Measurements from ENCODE around the gene EGFLAM. TPM values are rescaled to one million over a fixed set of nuclear protein-coding genes. Genes with fewer than 3 reads are reported as not detected.

Gene EGFLAM
- total and polyA plus RNA-seq, 9 of the 15 experiments (the other 6 are each of a cell fraction or from before 2014, with no cell fraction given), result 0.09 to 2.5 (median 1.0) TPM

DNA sequence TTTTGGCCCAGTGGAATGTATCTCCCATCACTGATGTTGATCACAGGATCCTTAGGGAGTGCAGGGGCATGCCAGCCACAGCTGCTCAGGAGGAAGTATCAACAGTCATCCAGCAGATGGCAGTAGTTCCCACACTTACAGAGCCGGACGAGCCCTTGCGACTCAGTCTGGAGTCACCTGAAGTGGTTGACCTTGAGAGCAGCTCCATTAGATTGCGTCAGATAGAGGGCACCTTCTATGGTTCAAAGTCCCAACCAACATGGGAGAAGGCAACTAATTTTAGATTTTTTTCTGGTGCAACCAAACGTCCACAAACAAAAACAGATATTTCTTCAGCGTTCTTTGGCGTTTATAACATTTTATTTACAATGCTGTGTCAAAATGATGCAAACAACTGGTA, 124.5 kb downstream of the EGFLAM start (continued):
- TF ChIP-seq BCL6 (CRISPR knock-in tag; IDR thresholded peaks at IDR 0.05) (no peak), ZNF140 (CRISPR knock-in tag; IDR thresholded peaks at IDR 0.05) (no peak), FOSL1 (tag; conservative IDR thresholded peaks at IDR 0.05) (no peak), HDAC6 (IDR thresholded peaks at IDR 0.05; ENCODE audit: low read depth, low read length) (no peak), SP1 (CRISPR knock-in tag; IDR thresholded peaks at IDR 0.05) (no peak), CBFA2T2 (conservative IDR thresholded peaks at IDR 0.05) (no peak), ZNF174 (CRISPR knock-in tag; IDR thresholded peaks at IDR 0.05) (no peak), VEZF1 (CRISPR knock-in tag; IDR thresholded peaks at IDR 0.05) (no peak), EZH2 (IDR thresholded peaks at IDR 0.05; ENCODE audit: borderline replicate concordance, low read depth, low read length) (no peak), ZNF274 (IDR thresholded peaks at IDR 0.05; ENCODE audit: borderline replicate concordance, low read depth, low read length) (no peak), ZNF584 (CRISPR knock-in tag; IDR thresholded peaks at IDR 0.05; ENCODE audit: low read depth) (no peak), RHOXF2B (CRISPR knock-in tag; conservative IDR thresholded peaks at IDR 0.05) (no peak), NELFE (IDR thresholded peaks at IDR 0.05; ENCODE audit: insufficient read depth, insufficient read length) (no peak), FOXP1 (CRISPR knock-in tag; IDR thresholded peaks at IDR 0.05) (no peak), THRB (CRISPR knock-in tag; conservative IDR thresholded peaks at IDR 0.05) (no peak), PRDM10 (IDR thresholded peaks at IDR 0.05; ENCODE audit: partially characterized antibody) (no peak), BDP1 (IDR thresholded peaks at IDR 0.05; ENCODE audit: insufficient read depth, insufficient read length) (no peak)
- TF ChIP-seq, protein P1, sequence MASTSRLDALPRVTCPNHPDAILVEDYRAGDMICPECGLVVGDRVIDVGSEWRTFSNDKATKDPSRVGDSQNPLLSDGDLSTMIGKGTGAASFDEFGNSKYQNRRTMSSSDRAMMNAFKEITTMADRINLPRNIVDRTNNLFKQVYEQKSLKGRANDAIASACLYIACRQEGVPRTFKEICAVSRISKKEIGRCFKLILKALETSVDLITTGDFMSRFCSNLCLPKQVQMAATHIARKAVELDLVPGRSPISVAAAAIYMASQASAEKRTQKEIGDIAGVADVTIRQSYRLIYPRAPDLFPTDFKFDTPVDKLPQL (IDR thresholded peaks at IDR 0.05; ENCODE audit: extremely low read depth, insufficient read length), result no peak
- TF ChIP-seq, protein P2, sequence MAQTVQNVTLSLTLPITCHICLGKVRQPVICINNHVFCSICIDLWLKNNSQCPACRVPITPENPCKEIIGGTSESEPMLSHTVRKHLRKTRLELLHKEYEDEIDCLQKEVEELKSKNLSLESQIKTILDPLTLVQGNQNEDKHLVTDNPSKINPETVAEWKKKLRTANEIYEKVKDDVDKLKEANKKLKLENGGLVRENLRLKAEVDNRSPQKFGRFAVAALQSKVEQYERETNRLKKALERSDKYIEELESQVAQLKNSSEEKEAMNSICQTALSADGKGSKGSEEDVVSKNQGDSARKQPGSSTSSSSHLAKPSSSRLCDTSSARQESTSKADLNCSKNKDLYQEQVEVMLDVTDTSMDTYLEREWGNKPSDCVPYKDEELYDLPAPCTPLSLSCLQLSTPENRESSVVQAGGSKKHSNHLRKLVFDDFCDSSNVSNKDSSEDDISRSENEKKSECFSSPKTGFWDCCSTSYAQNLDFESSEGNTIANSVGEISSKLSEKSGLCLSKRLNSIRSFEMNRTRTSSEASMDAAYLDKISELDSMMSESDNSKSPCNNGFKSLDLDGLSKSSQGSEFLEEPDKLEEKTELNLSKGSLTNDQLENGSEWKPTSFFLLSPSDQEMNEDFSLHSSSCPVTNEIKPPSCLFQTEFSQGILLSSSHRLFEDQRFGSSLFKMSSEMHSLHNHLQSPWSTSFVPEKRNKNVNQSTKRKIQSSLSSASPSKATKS (CRISPR knock-in tag; IDR thresholded peaks at IDR 0.05), result no peak
- TF ChIP-seq, protein P3, sequence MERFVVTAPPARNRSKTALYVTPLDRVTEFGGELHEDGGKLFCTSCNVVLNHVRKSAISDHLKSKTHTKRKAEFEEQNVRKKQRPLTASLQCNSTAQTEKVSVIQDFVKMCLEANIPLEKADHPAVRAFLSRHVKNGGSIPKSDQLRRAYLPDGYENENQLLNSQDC (CRISPR knock-in tag; IDR thresholded peaks at IDR 0.05), result no peak

Data from K562 (cell line).